NCI-H2107 treated with DMSO at 0.1 percent for 48 hours (cell line): ENCODE measurements around the gene KPNA2.
"Not testable (repeated sequence)": the region's sequence is repeated elsewhere in the genome, so short reads cannot be mapped to it uniquely, and the experiment has no call there.

Source experiments
- DNase-seq: peaks from one replicate; lab custom pipeline; 2025; ENCODE audit not compliant: unreplicated experiment; lab: John Stamatoyannopoulos, UW

KPNA2 gene

DNA sequence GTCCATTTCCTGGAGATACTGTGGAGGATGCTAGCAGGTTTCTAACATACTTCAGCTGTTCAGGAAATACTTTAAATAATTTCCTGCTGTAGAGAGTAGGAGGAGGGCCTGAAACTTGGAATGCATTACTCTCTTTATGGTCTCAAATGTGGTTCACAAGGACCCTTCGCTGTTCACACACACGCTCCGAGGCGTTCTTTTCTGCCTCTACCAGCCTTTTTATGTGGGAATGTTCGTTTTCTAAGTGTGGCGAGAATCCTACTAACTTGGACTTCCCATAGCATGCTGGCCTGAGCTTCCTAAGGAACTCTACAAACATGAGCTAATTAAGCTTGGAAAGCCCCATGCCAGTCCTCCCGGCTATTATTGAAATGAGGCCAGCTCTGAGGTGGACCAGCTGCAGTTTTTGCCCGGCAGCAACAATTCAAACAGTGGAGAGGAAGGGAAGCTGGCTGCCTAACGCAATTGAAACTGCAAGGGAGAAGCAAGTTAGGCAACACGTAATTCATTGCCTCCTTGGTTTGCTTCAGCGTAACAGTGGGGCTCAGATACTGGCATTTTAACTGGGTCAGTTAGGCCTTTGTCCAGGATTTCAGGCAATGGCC is 18.9 kb downstream of the KPNA2 start:
- DNase-seq = no peak

- no peak for DNase-seq
Observed at GRCh38 chr17:68057531-68057952, 22.0 kb downstream of the KPNA2 start.

GRCh38 chr17:68060336-68060735 is 24.8 kb downstream of the KPNA2 start:
- DNase-seq = no peak

DNA sequence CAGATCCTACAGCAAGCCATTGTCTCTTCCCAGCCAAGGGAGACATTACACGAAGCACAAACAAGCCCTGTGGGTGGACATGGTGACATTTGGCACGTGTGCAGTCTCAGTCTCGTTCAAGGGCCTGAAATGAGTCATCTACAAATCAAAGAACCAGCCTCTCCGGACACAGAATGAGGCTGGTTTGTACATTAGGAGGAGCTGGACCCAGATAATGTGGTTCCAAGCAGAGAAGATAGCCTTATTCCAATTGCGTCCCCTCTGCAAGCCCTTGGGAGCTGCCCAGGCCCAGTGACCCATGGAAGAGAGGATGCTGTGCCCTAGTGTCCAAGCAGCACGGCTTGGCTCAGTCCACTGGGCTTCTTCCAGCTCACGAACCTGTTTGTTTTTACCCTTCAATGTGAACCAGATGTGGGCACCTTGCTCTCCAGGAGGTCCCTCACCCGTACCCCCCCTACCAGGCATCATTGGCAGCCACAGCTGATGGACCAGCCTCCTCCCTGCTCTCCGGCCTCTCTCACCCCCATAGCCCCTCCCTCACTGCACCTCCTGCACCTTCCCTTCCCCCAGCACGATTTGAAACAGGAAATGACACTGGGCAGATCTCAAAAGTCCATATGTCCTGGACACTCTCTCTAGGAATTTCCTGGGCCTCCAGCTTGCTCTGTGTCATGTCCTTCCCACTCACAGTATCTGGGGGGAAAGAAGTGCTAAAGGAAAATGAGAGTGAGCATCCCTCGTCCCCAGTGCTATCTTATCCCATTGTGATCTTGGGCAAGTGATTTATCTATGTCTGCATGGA is 26.2 kb downstream of the KPNA2 start:
- no peak for DNase-seq

- not testable (repeated sequence) for DNase-seq
Observed at GRCh38 chr17:68065366-68065765, 29.8 kb downstream of the KPNA2 start.

GRCh38 chr17:68068512-68068911 is 33.0 kb downstream of the KPNA2 start:
- DNase-seq = not testable (repeated sequence)

DNA sequence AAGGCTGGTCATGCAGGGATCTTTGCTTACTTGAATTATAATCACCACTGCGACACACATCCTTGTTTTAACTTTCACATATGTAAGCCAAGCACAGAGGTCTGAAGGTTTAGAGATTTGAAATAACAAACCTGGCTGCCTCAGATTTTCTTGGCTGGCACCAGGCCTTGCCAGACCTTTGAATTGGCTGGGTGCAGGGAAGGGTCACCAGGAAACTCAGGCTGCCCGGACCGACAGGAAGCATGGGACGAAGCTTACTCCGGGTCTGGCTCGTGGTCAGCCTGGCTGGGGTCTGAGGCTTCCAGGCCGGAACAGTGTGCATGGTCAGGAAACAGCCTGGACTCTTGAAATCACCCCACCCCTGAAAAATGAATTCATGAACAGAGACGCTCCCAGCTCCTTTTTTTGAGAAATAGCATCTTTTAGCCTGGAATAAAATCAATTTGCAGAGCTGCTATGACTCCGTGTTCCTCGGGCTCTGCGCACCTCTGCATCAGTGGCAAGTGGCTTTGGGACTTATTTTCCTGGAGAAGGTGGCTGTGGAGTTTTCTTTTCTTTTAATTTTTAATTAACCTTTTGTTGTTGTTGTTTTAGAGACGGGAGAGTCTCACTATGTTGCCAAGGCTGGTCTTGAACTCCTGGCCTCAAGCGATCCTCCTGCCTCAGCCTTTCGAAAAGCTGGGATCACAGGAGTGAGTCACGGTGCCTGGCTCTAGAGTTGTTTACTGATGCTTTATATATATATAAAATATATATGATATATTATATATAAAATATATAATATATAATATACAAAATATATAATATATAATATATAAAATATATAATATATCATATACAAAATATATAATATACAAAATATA is 35.3 kb downstream of the KPNA2 start:
- DNase-seq = not testable (repeated sequence)

- no peak for DNase-seq
Observed at GRCh38 chr17:68074279-68074678, 38.7 kb downstream of the KPNA2 start.

GRCh38 chr17:68075953-68076607 is 40.5 kb downstream of the KPNA2 start:
- not testable (repeated sequence) for DNase-seq

GRCh38 chr17:68077498-68077897 is 42.0 kb downstream of the KPNA2 start:
- DNase-seq = not testable (repeated sequence)

DNA sequence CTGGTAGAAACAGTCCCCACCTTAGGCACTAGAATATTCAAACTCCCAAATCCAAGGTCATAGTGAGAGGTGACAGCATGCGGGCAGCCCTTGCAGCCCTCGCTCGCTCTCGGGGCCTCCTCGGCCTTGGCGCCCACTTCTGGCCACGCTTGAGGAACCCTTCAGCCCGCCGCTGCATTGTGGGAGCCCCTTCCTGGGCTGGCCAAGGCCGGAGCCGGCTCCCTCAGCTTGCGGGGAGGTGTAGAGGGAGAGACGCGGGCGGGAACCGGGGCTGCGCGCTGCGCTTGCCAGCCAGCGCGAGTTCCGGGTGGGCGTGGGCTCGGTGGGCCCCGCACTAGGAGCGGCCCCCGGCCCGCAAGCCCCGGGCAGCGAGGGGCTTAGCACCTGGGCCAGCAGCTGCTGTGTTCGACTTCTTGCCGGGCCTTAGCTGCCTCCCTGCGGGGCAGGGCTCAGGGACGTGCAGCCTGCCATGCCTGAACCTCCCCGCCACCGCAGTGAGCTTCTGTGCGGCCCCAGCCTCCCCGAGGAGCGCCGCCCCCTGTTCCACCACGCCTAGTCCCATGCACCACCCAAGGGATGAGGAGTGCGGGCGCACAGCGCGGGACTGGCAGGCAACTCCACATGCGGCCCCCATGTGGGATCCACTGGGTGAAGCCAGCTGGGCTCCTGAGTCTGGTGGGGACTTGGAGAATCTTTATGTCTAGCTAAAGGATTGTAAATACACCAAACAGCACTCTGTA is 45.0 kb downstream of the KPNA2 start:
- no peak for DNase-seq

DNA sequence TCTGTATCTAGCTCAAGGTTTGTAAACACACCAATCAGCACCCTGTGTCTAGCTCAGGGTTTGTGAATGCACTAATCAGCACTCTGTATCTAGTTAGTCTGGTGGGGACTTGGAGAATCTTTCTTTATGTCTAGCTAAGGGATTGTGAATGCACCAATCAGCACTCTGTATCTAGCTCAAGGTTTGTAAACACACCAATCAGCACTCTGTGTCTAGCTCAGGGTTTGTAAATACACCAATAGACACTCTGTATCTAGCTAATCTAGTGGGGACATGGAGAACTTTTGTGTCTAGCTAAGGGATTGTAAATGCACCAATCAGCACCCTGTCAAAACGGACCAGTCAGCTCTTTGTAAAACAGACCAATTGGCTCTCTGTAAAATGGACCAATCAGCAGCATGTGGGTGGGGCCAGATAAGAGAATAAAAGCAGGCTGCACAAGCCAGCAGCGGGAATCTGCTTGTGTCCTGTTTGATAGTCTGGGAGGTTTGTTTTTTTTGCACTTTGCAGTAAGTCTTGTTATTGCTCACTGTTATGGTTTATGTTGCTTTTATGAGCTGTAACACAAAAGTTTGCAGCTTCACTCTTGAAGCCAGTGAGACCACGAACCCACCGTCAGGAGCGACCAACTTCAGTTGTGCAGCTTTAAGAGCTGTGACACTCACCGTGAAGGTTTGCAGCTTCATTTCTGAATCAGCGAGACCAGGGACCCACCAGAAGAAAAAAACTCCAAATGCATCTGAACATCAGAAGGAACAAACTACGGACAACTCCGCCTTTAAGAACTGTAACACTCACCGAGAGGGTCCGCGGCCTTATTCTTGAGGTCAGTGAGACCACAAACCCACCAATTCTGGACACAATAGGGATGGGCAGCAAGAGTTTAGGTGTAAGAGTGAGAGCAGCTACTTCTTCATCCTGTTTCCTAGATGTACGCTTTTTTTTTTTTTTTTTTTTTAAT is 46.0 kb downstream of the KPNA2 start:
- not testable (repeated sequence) for DNase-seq

- DNase-seq = no peak
Observed at GRCh38 chr17:68085771-68086381, 50.3 kb downstream of the KPNA2 start.

GRCh38 chr17:68086666-68087065 is 51.1 kb downstream of the KPNA2 start:
- DNase-seq = not testable (repeated sequence)

- not testable (repeated sequence) for DNase-seq
Observed at GRCh38 chr17:68087131-68087623, 51.6 kb downstream of the KPNA2 start.

DNA sequence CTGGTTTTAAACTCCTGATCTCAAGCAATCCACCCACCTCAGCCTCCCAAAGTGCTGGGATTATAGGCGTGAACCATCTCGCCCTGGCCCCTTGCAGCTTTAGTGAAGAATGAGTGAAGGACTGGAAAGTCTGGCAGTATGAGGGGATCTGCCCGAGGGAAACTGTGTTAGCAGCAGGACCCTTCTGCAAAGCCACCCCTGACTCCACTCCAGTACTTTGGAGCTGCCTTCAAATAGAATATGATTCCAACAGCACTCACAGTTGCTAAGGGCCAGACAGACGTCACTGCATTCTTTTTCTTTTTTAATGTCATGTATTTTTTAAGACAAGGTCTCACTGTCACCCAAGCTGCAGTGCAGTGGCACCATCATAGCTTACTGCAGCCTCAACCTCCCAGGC is 52.3 kb downstream of the KPNA2 start:
- no peak for DNase-seq

DNA sequence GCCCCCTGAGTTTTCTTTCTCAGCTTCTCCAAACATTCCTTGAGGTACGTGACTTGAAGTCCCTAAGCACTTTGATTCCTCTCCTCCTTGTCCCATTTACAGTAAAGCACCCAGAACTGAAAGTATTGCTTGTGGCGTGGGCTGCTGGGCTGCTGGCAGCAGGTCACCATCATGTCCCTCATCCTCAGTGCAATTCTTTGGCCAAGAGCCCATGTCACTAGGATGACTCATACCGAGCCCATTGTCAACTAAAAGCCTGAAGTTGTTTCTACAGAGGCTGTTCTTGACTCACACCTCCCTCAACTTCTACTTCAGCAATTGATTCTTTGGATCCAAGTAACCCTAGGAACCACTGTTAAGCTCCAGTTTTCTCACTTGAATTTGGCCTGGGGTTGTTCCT is 54.3 kb downstream of the KPNA2 start:
- DNase-seq = no peak

DNA sequence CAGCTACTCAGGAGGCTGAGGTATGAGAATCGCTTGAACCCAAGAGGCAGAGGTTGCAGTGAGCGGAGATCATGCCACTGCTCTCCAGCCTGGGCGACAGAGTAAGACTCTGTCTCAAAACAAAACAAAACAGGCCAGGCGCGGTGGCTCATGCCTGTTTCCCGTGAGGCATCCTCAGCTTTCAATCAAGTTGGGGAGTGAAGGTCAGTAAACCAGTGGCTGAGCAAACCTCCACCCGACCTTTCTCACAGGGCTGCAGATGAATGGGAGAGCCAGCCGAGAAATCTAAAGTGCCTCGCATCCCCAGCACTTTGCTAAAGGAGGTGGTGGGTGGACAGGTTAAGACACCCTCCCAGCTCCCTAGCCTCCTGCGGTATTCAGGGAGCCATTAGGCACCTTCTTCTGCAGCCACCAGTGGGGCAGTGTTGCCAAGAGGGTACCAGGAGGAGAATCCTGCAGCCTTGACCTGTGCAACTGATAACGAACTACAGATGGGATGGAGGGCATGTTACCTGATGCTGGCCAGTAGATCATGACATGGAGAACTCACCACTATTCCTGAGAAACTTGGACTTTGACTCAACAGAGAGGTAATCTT is 59.0 kb downstream of the KPNA2 start:
- DNase-seq = no peak
